Measurements from ENCODE around the gene MSLN.

The MSLN gene

DNA sequence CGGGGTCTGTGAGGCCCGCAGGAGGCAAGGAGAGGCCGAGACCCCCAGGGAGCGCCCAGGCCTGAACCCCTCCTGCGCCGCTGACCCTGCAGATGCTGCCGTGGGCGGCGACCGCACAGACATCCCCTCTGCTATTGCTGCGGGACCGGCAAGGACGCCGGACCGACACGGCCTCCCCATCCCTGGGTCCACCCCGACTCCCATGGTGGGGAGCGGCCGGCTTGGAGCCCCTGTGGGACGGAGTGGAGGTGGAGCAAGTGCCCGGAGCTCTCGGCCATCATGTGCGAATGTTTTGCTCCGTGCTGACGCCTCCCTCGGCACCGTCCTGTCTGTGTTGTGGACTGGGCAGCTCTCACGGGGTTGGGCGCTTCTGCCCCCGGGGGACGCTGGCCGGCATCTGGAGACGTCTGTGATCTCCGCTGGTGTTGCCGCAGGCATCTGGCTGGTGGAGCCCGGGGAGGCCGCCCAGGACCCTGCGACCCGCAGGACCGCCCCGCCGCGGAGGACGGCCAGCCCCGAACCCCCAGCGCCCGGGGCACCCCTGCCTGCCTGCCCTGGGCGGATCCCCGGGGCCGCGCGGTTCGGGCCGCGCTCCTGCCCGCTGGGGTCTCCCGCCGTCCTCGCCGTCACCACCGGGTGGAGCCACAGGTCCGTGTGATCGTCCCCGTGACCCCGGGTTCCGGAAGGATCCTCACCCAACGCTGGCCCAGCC, 52.8 kb downstream of the MSLN start:
- TF ChIP-seq, protein P1, sequence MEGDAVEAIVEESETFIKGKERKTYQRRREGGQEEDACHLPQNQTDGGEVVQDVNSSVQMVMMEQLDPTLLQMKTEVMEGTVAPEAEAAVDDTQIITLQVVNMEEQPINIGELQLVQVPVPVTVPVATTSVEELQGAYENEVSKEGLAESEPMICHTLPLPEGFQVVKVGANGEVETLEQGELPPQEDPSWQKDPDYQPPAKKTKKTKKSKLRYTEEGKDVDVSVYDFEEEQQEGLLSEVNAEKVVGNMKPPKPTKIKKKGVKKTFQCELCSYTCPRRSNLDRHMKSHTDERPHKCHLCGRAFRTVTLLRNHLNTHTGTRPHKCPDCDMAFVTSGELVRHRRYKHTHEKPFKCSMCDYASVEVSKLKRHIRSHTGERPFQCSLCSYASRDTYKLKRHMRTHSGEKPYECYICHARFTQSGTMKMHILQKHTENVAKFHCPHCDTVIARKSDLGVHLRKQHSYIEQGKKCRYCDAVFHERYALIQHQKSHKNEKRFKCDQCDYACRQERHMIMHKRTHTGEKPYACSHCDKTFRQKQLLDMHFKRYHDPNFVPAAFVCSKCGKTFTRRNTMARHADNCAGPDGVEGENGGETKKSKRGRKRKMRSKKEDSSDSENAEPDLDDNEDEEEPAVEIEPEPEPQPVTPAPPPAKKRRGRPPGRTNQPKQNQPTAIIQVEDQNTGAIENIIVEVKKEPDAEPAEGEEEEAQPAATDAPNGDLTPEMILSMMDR (IDR thresholded peaks at IDR 0.05; ENCODE audit: insufficient read depth, low read depth, low read length, missing control alignments): peak; percentile 24
- DNase-seq (ENCODE audit: low read depth): no peak
- H3K4me3 ChIP-seq (ENCODE audit: low read length): no peak overlapping the region

DNA sequence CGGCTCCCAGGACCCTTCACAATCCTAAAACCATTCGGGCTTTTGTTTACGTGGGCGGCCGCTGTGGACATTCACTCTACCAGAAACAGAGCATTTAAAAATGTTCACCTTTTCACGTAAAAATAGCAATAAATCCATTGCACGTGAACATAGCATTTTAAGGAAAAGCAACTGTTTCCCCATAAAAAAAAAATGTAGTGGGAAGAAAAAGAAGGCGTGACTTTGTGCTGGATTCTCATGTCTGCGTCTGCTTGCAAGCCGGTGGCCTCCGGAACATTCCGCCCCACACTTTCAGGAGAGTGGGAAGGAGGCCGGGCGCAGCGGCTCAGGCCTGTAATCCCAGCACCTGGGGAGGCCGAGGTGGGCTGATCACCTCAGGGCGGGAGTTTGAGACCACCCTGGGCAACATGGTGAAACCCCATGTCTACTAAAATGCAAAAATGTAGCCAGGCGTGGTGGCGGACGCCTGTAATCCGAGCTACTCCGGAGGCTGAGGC, 53.4 kb downstream of the MSLN start:
- H3K4me3 ChIP-seq (ENCODE audit: low read length): no peak overlapping the region
- DNase-seq (ENCODE audit: low read depth): no peak
- TF ChIP-seq, protein P1 (IDR thresholded peaks at IDR 0.05; ENCODE audit: insufficient read depth, low read depth, low read length, missing control alignments): no peak

DNA sequence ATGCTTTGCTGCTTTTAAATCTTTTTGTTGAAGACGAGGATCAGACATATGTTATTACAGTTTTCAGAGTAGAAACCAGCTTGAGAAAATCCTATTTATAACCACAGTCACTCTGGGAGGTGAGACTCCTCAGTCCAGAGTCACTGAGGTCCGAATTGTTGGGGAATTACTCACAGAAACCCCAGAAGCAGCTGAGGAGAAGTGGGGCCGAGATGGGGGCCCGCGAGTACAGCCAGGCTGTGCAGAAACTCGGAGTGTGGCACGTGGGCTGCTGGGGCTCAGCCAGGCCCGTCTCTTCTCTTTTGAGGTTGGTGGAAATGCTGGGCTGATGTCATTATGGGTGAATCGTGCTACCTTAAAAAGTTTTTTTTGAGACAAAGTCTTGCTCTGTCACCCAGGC, 54.4 kb downstream of the MSLN start:
- TF ChIP-seq, protein P1 (IDR thresholded peaks at IDR 0.05; ENCODE audit: insufficient read depth, low read depth, low read length, missing control alignments): no peak
- DNase-seq (ENCODE audit: low read depth): no peak
- H3K4me3 ChIP-seq (ENCODE audit: low read length): no peak overlapping the region

DNA sequence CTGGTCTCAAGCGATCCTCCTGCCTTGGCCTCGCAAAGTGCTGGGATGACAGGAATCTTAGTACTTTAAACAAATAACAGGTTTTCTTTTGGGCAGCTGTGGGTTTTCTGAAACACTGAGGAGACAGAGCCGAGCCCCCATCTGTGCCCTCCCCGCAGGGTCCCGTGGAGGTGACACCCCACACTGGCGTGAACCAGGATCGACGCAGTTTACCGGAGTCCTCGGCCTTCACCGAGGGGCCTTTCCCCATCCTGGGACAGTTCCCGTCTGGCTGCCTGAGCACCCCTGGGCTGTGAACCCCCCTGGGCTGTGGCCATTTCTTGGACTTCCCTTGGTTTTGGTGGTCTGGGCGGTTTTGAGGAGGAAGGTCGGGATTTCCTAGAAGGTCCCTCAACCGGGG, 55.3 kb downstream of the MSLN start:
- TF ChIP-seq, protein P1 (IDR thresholded peaks at IDR 0.05; ENCODE audit: insufficient read depth, low read depth, low read length, missing control alignments): no peak
- DNase-seq (ENCODE audit: low read depth): no peak
- no peak overlapping the region for H3K4me3 ChIP-seq (ENCODE audit: low read length)

DNA sequence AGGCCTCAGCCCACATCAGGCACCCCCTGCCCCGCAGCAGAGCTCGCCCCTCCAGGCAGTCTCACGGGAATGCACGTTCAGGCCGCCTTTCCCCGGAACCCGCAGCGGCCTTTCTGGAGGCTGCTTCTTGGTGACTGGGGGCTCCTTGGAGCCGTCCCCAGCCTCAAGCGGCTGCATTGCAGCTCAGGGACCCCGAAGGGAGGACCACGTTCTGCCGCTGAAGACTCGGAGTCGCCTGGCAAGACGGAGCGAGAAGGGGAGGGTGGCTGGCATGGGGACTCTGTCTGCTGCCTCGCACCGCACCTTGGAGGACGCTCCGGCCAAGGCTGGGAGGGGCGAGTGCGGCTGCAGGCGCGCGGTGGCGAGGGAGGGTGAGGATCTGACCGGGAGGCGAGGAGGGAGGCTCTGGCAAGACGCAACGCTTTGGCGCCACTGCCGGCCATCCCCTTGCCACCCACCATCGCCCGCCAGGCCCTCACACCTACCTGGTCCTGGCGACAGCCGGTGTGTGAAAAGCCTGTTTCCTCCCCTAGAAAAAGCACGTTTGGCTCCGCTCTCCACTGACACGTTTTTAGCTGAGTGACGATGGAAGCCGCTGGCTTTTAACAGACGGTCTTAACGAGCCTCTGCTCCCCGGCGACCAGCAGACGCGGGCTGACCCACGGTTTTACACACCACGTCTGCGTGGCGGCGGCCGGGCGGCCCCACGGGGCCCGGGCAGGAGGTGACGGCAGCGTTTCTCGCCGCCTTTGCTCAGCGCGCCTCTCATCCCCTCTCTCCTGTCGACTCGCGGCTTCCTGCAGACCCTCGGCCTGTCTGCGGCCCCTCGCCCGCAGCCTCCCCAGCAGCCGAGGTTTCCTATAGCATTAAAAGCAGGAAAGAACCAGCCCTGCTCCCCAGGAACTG, 56.7 kb downstream of the MSLN start:
- no peak for DNase-seq (ENCODE audit: low read depth)
- TF ChIP-seq, protein P1 (IDR thresholded peaks at IDR 0.05; ENCODE audit: insufficient read depth, low read depth, low read length, missing control alignments): no peak
- H3K4me3 ChIP-seq (ENCODE audit: low read length): no peak overlapping the region

DNA sequence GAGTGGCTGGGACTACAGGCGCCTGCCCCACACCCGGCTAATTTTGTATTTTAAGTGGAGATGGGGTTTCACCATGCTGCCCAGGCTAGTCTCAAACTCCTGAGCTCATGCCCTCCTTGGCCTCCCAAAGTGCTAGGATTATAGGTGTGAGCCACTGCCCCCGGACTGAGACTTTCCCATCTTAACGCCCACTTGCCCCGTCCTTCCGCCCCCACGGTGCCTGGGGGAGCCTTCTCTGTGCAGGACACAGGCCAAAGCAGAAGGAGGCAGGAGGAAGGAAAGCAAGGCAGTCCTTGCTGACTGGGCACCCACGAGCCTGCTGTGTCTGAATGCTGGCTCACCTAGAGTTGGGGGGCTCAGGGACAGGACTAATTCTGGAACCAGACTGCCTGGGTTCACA, 57.6 kb downstream of the MSLN start:
- no peak overlapping the region for H3K4me3 ChIP-seq (ENCODE audit: low read length)
- DNase-seq (ENCODE audit: low read depth): no peak
- TF ChIP-seq, protein P1 (IDR thresholded peaks at IDR 0.05; ENCODE audit: insufficient read depth, low read depth, low read length, missing control alignments): no peak
